OCI-LY7 (cell line): ENCODE measurements around the gene ACIN1.

Experiments used
- CTCF ChIP-seq: fragments of 200-600 bp; sonication (generic); conservative IDR thresholded peaks from 2 replicates; pipeline ENCODE4 v1.5.1; 2014; ENCODE audit warnings: mild to moderate bottlenecking, antibody characterized with exemption, low read length, moderate library complexity, mixed read lengths
- EZH2phosphoT487 ChIP-seq: fragments of 200-600 bp; sonication (generic); IDR thresholded peaks from 2 replicates; pipeline ENCODE4 v1.6.1; 2018; ENCODE audit warnings: low read depth, borderline replicate concordance, mild to moderate bottlenecking, mixed run types, antibody characterized with exemption, low read length, moderate library complexity, mixed read lengths

GRCh38 chr14:23113431-23114119 lies 18.6 kb upstream of the ACIN1 start:
- no peak for TF ChIP-seq CTCF
- no peak for TF ChIP-seq EZH2phosphoT487
